Thoracic aorta (tissue), 2 donors: ENCODE measurements around the gene WT1. TPM values are rescaled to one million over a fixed set of nuclear protein-coding genes. Genes with fewer than 3 reads are reported as not detected.

ENCODE experiments used
- ATAC-seq: fragments of 150-250 bp; one replicate; pipeline ENCODE4 v1.8.0; 2017; ENCODE audit warnings: low read depth; ENCODE audit not compliant: insufficient number of reproducible peaks, low FRiP score
- DNase-seq: peaks from one replicate; pipeline ENCODE4 v3.0.0-alpha.2; 2020; ENCODE audit warnings: low spot score
- H3K27ac ChIP-seq, 2 donors: fragments of 200-600 bp; sonication (generic); 1 replicate in 1 of 2; 2 replicates in 1 of 2; pipeline ENCODE4 v1.5.1; 2016; ENCODE audit warnings: mild to moderate bottlenecking in 2 of 2, moderate library complexity in 2 of 2
- H3K27me3 ChIP-seq: fragments of 200-600 bp; sonication (generic); replicated peaks from 2 replicates; pipeline ENCODE4 v1.6.0; 2016; ENCODE audit warnings: mild to moderate bottlenecking; ENCODE audit not compliant: insufficient read depth
- H3K36me3 ChIP-seq: fragments of 200-600 bp; sonication (generic); one replicate; pipeline ENCODE4 v1.5.1; 2016
- H3K4me1 ChIP-seq, 2 donors: fragments of 200-600 bp; sonication (generic); 1 replicate in 1 of 2; 2 replicates in 1 of 2; pipeline versions ENCODE4 v1.5.1 to v1.6.0; 2016; ENCODE audit warnings: low read depth in 2 of 2, mild to moderate bottlenecking in 1 of 2; ENCODE audit not compliant: control insufficient read depth in 1 of 2
- H3K4me3 ChIP-seq: fragments of 200-600 bp; sonication (generic); 2 replicates; pipeline ENCODE4 v1.5.1; 2016; ENCODE audit warnings: mild to moderate bottlenecking
- H3K9me3 ChIP-seq: fragments of 200-600 bp; sonication (generic); 2 replicates; pipeline ENCODE4 v1.5.1; 2016
- total RNA-seq, 2 donors: library from RNA; depleted of rRNA; stranded (reverse); fragments of >200 nt; gene quantifications; one replicate each; pipeline versions ENCODE4 v1.1.0 to v1.2.3, GENCODE V29; 2016
- TF ChIP-seq, protein P1 (sequence below): fragments of 200-600 bp; sonication (generic); IDR thresholded peaks from one replicate; pipeline ENCODE4 v1.5.1; 2019; ENCODE audit warnings: antibody characterized with exemption

WT1 gene
- total RNA-seq, 2 donors from 2014 or later: 1.1 TPM; not detected in 1

DNA sequence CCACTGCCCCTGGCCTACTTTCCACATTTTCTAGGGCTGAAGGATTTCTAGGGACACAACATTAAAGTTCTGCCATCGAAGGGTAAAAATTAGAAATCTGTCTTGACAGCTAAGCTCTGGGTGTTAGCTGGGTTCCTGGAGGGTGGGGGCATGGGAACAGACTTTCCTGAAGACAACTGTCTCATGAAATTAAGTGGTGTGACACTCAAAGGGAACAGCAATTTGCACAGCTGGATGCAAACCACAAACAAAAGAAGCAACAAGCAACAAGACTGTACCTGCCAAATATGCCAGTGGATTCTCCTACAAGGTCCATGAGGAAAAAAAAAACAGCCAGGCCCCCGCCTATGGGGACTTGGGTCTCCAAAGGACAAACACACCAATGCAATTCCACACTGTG is 32.5 kb downstream of the WT1 start:
- TF ChIP-seq, protein P1, sequence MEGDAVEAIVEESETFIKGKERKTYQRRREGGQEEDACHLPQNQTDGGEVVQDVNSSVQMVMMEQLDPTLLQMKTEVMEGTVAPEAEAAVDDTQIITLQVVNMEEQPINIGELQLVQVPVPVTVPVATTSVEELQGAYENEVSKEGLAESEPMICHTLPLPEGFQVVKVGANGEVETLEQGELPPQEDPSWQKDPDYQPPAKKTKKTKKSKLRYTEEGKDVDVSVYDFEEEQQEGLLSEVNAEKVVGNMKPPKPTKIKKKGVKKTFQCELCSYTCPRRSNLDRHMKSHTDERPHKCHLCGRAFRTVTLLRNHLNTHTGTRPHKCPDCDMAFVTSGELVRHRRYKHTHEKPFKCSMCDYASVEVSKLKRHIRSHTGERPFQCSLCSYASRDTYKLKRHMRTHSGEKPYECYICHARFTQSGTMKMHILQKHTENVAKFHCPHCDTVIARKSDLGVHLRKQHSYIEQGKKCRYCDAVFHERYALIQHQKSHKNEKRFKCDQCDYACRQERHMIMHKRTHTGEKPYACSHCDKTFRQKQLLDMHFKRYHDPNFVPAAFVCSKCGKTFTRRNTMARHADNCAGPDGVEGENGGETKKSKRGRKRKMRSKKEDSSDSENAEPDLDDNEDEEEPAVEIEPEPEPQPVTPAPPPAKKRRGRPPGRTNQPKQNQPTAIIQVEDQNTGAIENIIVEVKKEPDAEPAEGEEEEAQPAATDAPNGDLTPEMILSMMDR: no peak
- H3K27ac ChIP-seq: no peak overlapping the region
- ATAC-seq: no peak

DNA sequence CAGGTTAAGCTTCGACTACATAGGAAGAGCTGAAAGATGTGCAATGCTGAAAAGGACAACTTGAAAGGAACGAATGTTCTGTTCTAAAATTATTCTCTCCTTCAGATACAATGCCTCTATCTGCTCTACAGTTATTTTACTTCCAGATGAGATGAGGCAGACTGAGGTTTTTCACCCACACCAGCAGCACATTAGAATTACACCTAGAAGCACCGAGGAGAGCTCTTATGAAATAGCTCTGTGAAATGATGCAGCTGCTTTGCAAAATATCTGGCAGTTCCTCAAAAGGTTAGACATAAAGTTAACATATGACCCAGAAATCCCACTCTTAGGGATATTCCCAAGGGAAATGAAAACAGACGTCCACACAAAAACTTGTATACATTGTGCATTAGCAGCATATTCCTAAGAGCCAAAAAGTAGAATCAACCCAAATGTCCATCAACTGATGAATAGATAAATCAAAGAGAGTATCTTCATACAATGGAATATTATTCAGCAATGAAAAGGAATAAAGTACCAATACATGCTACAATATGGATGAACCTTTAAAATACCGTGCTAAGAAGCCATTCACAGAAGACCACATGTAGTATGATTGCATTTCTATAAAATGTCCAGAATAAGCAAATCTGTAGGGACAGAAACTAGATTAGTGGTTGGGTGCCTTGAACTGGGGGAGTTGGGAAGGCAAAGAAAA is 34.5 kb downstream of the WT1 start:
- TF ChIP-seq, protein P1: no peak
- no peak for ATAC-seq
- no peak overlapping the region for H3K4me3 ChIP-seq
- no peaks in the 10 kb centered on the region for H3K9me3 ChIP-seq
- H3K36me3 ChIP-seq: no peaks in the 10 kb centered on the region
- H3K27ac ChIP-seq: no peak overlapping the region
- H3K4me1 ChIP-seq: no peaks in the 10 kb centered on the region
- no peak for DNase-seq
- no peaks in the 10 kb centered on the region for H3K27me3 ChIP-seq

More for the DNA sequence above, 32.5 kb downstream of the WT1 start:
- Histone ChIP-seq H3K9me3 (no peaks in the 10 kb centered on the region), H3K27me3 (no peaks in the 10 kb centered on the region), H3K36me3 (no peaks in the 10 kb centered on the region), H3K4me1 (no peaks in the 10 kb centered on the region), H3K4me3 (no peak overlapping the region)
- DNase-seq: no peak

DNA sequence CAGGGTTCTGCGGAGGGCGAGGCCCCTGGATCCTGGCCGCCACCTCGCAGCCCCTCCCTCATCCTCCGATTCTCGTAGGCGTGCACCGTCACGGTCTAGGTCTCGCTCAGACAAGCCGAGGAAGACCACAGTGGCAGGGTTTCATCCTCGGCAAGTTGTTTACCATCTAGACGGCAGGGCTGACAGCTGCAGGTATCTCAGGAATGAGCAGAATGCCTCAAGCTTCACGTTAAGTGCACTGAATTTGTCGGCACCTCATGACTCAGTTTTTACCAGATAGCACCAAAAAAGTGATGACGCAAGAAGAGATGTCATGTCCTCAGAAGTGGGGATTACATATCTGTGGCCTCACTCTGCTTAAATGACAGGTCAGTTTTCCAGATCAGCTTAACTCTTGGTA is 35.1 kb downstream of the WT1 start:
- H3K36me3 ChIP-seq: no peaks in the 10 kb centered on the region
- no peak overlapping the region for H3K4me3 ChIP-seq
- H3K27me3 ChIP-seq: no peaks in the 10 kb centered on the region
- no peaks in the 10 kb centered on the region for H3K4me1 ChIP-seq
- H3K9me3 ChIP-seq: no peaks in the 10 kb centered on the region
- ATAC-seq (no peak), DNase-seq (no peak)
- TF ChIP-seq, protein P1: no peak
- no peak overlapping the region for H3K27ac ChIP-seq

DNA sequence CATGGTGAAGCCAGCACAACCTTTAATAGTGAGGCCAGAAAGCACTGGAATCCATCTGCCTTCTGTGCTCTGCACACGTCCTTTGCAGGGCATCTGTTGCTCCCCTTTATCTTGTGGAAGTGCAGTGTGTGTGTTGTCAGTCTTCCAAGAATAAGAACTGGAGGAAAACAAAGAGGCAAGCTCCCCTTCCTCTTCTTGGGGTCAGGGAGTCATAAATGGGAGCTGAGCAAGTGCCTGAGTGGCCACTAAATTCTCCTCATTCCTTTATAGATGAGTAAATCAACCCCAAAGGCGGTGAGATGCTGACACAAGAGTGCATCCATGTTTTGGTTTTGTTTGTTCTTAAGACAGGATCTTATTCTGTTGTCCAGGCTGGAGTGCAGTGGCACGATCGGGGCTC is 38.3 kb downstream of the WT1 start:
- Histone ChIP-seq H3K27me3 (no peaks in the 10 kb centered on the region), H3K9me3 (no peaks in the 10 kb centered on the region), H3K27ac (no peak overlapping the region), H3K4me1 (no peaks in the 10 kb centered on the region), H3K36me3 (no peaks in the 10 kb centered on the region), H3K4me3 (no peak overlapping the region)
- TF ChIP-seq, protein P1: no peak
- no peak for ATAC-seq
- DNase-seq: no peak

DNA sequence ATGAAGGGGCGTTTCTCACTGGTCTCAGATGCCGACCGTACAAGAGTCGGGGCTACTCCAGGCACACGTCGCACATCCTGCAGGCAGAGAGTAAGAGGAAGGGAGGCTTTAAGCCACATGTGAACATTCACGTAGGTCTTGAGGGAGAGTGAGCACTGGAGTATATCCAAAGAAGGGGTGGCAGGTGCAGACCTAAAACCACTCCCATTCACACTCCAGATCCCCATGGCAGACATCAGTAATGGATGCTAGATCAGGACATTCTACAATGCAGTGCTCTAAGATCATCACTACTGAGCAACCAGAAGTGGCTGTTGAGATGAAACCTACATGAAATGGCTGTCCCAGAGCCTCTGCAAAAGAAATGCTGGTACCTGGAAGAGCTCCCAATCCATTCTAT is 39.0 kb downstream of the WT1 start:
- Histone ChIP-seq H3K4me1 (no peaks in the 10 kb centered on the region), H3K27ac (no peak overlapping the region), H3K4me3 (no peak overlapping the region), H3K9me3 (no peaks in the 10 kb centered on the region), H3K27me3 (no peaks in the 10 kb centered on the region), H3K36me3 (no peaks in the 10 kb centered on the region)
- ATAC-seq (no peak), DNase-seq (no peak)
- TF ChIP-seq, protein P1: no peak
